ENCODE results near the gene LIN28A.

- TF ChIP-seq POLR2A (IDR thresholded peaks at IDR 0.05) = no peak
- no peak for TF ChIP-seq CTCF (IDR thresholded peaks at IDR 0.05)
These were observed 40.3 kb downstream of the LIN28A start for GRCh38 chr1:26450908-26451307.

All from uterus (tissue), 2 donors.